COLO829 (cell line): ENCODE results near the gene ELANE.

Experiments used
- DNase-seq: peaks from one replicate; pipeline ENCODE4 v3.0.0; 2012; ENCODE audit warnings: low spot score

The ELANE gene

DNA sequence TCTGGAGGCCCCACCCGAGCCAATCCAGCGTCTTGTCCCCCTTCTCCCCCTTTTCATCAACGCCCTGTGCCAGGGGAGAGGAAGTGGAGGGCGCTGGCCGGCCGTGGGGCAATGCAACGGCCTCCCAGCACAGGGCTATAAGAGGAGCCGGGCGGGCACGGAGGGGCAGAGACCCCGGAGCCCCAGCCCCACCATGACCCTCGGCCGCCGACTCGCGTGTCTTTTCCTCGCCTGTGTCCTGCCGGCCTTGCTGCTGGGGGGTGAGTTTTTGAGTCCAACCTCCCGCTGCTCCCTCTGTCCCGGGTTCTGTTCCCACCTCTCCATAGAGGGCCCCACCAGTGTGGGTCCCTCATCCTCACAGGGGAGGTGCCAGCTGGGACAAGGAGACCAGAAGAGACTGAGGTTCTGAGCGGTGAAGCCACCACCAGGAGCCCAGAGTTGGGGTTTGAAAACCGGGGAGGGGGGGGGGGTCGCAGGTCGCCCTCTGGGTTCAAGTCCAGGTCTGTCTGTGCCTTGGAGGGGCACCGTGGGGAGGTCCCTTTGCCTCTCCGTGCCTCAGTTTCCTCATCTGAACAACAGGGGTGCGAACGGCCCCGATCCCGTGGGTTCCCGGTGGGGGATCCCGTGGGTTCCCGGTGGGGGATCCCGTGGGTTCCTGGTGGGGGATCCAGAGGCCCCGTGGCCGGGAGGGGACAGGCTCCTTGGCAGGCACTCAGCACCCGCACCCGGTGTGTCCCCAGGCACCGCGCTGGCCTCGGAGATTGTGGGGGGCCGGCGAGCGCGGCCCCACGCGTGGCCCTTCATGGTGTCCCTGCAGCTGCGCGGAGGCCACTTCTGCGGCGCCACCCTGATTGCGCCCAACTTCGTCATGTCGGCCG lies at the start of gene ELANE:
TSS of gene ELANE (plus strand) at position 168 of the 878 bp plus-strand sequence. CDS start at position 194, 26 bp downstream.
- no peak for DNase-seq

DNA sequence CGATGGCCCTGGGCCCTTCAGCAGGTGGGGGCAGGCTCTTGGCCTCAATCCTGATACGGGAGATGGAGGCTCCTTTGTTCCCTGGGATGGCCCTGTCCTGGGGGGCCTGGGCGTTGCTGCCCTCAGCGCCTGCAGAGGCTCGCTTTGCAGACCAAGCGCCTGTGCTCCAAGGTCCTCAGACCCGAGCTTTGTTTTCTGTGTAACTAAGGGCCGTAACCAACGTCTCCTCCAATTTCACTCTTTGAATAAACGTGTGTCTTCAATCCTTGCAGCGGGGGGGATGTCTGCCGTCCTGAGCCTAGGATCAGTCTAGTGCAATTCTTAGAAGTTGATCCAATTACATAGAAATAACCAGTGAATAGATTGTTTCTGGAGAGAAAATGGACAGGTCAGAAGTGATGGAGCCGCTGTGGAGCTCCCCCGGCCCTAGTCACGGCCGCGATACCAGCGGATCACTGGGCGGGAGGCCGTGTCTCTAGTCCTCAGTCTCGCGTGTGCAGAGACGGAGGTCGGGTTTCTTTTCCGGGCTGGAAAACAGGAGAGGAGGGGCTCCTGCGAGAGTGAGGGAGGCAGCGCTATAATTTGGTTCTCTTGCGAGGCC lies 49.5 kb upstream of the ELANE start:
- DNase-seq = no peak

GRCh38 chr19:803099-803561 lies 49.0 kb upstream of the ELANE start:
- no peak for DNase-seq

- no peak for DNase-seq
These were observed 48.3 kb upstream of the ELANE start for GRCh38 chr19:803686-804418.

GRCh38 chr19:804419-805165 lies 47.5 kb upstream of the ELANE start:
- DNase-seq = no peak

GRCh38 chr19:805166-805551 lies 46.9 kb upstream of the ELANE start:
- no peak for DNase-seq

DNA sequence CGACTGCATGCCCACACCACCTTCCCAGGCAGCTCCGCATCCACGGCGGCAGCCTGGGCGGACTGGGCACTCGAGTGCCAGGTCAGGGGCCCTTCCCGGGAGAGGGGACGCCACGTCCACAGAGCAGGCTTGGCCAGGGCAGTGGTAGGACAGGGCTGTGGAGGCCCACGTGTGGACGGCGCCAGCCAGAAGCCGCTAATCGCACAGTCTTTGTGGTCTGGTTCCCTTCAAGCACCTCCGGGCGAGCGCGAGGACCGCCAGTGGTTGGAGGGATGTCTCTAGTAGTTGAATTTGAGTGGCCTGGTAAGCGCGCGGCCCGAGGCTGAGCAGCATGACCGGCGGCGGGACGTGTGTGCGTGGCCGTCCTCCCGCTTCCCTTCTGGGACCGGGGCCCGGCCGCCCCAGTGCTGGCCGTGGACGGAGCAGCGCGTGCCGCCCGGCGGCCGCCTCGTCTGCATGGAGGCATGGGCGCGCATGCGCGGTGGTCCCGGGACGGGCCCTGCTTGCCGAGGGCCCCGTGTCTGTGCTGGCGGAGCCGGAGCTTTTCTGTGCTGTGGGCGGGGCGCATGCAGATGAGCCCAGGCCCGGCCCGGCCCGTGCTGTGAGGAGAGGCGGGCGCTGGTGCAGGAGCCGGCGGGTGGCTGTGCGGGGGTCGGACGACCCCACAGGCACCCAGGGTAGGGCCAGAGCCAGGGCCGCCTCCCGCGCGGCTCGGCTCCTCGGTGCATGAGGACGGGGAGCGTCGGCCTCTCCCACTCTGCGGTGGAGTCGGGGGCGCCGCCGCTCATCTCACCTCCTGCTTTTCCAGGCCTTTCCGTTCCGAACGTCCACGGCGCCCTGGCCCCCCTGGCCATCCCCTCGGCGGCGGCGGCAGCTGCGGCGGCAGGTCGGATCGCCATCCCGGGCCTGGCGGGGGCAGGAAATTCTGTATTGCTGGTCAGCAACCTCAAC lies 46.2 kb upstream of the ELANE start:
- DNase-seq = no peak

DNA sequence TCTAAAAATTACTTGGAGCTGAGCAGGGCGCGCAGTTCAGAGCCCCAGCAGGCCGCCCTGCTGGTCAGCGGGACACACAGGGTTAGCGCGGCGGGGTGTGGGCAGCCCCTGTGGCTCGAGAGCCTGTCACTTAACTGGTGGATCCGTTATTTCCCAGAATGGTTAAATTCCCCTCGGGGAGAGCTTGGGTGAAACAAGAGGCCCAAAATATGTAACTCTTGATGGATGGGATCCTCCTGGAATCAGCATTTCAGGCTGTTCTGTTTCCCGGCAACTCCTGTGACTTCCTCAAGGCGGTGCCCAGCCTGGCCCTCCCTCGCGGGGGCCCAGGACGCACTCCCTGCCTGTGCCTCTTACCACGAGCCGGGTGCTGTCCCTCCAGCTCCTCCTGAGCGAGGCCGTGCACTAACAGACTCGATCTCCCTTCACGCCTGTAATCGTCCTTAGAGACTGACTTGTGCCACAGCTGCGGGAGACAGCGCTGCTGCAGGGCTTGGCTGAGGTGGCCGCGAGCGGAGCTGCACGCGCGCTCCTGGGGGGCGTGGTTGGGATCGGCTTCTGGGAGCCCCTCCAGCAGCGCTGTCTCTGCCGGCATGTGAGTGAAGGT lies 45.2 kb upstream of the ELANE start:
- no peak for DNase-seq

- no peak for DNase-seq
These were observed 44.3 kb upstream of the ELANE start for GRCh38 chr19:807627-808422.

DNA sequence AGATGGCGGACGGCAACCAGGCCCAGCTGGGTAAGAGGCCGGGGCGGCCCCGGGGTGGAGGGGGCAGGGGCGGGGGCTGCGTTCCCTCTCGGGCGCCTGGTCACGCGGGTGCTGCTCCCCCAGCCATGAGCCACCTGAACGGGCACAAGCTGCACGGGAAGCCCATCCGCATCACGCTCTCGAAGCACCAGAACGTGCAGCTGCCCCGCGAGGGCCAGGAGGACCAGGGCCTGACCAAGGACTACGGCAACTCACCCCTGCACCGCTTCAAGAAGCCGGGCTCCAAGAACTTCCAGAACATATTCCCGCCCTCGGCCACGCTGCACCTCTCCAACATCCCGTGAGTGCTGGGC lies 43.7 kb upstream of the ELANE start:
- no peak for DNase-seq

DNA sequence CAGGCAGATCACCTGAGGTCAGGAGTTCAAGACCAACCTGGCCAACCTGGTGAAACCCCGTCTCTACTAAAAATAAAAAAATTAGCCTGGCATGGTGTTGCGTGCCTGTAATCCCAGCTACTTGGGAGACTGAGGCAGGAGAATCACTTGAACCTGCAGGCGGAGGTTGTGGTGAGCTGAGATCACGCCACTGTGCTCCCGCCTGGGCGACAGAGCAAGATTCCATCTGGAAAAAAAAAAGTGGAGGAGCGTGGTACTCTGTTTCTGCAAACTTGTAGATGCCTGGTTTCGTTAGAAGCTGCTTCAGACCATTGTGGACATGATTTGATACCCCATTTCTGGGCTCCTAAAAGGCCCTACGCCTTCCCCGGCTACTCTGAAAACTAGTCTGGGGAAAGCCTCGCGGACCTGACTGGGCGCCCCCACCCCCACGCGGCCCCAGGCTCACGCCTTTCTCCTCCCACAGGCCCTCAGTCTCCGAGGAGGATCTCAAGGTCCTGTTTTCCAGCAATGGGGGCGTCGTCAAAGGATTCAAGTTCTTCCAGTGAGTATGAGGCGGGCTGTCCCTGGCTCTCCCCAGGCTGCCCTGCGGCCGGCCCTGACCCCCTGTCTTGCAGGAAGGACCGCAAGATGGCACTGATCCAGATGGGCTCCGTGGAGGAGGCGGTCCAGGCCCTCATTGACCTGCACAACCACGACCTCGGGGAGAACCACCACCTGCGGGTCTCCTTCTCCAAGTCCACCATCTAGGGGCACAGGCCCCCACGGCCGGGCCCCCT lies 41.8 kb upstream of the ELANE start:
- DNase-seq = no peak

DNA sequence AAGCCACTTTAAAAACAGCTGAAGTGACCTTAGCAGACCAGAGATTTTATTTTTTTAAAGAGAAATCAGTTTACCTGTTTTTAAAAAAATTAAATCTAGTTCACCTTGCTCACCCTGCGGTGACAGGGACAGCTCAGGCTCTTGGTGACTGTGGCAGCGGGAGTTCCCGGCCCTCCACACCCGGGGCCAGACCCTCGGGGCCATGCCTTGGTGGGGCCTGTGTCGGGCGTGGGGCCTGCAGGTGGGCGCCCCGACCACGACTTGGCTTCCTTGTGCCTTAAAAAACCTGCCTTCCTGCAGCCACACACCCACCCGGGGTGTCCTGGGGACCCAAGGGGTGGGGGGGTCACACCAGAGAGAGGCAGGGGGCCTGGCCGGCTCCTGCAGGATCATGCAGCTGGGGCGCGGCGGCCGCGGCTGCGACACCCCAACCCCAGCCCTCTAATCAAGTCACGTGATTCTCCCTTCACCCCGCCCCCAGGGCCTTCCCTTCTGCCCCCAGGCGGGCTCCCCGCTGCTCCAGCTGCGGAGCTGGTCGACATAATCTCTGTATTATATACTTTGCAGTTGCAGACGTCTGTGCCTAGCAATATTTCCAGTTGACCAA lies 41.1 kb upstream of the ELANE start:
- no peak for DNase-seq

GRCh38 chr19:811506-812048 lies 40.5 kb upstream of the ELANE start:
- no peak for DNase-seq

DNA sequence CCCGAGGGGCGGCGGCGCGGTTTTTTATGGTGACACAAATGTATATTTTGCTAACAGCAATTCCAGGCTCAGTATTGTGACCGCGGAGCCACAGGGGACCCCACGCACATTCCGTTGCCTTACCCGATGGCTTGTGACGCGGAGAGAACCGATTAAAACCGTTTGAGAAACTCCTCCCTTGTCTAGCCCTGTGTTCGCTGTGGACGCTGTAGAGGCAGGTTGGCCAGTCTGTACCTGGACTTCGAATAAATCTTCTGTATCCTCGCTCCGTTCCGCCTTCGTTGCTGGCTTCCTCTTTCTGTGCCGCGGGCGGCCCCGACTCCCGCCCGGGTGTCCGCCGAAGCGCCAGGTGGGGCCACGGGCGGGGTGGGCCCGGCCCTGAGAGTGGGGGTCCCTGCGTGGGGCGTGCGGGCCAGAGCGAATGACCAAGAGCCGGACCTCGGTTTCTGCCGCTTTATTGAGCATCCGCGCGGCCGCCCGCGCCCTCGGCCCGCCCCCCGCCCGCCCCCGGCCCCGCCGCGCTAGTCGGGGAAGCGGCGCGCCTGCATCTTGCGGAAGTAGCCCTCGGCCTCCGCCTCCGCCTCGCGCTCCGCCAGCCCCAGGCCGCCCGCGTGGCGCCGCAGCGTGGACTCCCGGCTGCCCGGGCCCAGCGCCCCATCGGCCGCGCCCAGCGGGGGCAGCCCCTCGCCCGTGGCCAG lies 39.9 kb upstream of the ELANE start:
- DNase-seq = no peak

GRCh38 chr19:812747-813218 lies 39.3 kb upstream of the ELANE start:
- DNase-seq = no peak

GRCh38 chr19:813219-814151 lies 38.6 kb upstream of the ELANE start:
- no peak for DNase-seq
